Activated CD4-positive, alpha-beta T cell treated with anti-CD3 and anti-CD28 coated beads, Interleukin-2, amount 50 U/mL, for 24 hours (primary cell): ENCODE measurements around the gene FBL.
A peak's percentile ranks its signal among the peaks of the same experiment; 100 is the strongest.

Experiments used
- DNase-seq, 2 donors: peaks; one replicate each; pipeline ENCODE4 v3.0.0-alpha.2; 2020; ENCODE audit warnings: low read depth in 1 of 2, low spot score in 1 of 2

The FBL gene

DNA sequence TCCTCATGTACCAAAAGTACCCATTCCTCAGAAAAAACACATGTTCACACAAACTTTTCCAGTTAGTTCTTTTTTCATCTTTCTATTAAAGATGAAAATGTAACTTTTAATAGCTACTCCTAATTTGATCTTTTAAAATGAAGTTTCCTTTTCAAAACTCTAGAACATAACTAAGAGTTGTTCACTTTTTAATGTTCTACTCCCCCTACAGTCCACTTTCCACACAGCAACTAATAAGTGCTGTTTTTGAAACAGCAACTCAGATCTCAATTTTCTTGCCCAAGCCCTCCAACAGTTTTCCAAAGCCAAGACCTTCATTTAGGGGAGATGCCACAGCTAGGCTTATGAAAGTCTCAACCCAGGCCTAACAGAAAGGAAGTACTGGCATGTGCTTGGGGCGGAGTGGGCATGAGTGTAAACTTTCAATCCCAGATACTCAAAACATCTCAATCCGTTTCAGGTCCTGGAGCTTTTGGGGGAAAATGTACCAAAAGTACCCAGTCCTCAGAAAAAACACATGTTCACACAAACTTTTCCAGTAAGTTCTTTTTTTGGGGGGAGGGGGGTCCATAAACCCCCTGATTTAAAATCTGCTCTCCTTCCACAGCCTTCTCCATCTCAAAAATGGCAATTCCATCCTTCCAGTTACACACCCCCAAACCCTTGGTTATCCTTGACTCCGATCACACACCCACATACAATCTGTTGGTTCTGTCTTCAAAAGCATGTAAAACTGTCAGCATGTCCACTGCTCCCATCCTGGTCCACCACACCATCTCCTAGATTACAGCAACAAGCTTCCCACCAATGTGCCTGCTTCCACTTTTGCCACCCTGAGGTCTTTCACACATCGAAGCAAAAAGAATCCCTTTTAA, 2.0 kb downstream of the FBL start:
- DNase-seq: no peak

DNA sequence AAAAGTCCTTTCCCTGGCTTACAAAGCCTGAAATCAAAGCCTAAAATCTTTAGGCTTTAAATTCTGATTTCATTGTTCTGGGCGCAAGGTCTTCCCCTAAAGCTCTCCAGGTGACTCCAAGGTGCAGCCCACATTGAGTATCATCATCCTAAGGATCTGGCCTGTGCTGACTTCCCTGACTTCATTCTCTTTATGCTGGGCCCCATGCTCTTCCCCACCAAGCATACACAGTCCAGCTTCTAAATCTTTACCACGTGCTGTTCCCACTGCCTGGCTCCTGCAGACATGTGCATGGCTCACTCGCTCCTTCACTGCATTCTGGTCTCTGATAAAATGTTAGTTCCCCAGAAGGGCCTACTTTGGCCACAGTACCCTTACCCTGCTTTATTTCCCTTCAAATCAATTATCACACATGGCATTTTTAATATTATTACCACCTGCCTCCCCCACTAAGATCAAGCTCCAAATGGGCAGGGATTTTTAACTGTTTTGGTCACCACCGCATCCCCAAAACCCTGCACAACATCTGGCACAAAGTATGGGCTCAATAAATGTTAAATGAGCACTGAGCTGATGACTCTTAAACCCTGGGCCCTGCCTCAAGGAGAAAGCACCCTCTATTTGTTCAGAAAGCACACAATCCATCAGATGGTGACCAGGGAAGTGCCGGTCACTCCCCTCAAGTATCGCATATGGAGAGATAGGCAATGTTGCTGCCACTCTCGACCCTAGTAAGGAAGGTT, 3.3 kb downstream of the FBL start:
- no peak for DNase-seq

DNA sequence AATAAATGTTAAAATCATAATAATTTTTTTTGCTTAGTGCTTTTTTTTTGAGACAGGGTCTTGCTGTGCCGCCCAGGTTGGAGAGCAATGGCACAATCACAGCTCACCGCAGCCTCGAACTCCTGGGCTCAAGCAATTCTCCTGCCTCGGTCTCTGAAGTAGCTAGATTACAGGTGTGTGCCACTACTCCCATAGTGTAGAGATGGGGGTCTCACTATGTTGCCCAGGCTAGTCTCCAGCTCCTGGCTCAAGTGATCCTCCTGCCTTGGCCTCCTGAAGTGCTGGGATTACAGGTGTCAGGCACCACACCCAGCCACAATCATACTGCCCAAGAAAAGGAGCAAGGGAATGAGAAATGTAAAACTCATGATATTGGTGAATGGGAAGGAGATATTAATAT, 5.1 kb downstream of the FBL start:
- no peak for DNase-seq

DNA sequence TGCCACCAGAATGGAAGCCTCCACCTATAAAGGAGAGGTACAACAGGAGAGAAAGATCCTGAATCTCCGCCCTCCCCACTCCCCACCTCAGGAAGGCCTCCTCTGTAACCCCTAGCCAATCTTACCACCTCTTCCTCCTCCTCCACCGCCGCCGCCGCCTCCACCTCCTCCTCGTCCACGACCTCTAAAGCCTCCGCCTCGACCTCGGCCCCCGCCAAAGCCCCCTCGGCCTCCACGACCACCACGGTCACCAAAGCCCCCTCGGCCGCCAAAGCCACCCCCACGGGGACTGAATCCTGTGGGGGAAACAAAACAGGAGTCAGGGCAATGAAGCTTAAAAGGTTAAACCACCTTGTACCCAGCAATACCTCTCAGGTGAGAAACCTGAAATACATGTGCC, 5.7 kb downstream of the FBL start:
- DNase-seq: no peak

- DNase-seq: no peak
Observed at GRCh38 chr19:39839678-39840327, 6.4 kb downstream of the FBL start.

DNA sequence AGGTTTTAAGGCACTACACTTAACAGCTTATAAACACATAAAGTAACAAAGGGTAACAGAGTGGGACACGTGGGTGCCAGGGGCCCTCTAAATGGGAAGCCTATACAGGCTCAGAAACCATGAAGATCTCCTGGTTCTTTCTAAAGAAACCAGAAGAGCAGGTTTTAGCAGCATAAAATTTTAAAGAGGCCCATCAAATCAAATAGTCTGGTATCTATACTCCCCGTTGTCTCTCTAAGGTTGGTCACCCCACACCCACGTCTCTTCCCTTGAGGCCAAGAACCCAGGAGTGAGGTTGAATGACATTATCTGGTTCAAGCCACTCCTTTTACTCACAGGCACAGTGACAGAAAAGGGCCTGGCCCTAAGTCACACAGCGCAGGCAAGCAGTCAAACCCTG, 7.6 kb downstream of the FBL start:
- DNase-seq: no peak

- DNase-seq: no peak
Observed at GRCh38 chr19:39837978-39838377, 8.2 kb downstream of the FBL start.

DNA sequence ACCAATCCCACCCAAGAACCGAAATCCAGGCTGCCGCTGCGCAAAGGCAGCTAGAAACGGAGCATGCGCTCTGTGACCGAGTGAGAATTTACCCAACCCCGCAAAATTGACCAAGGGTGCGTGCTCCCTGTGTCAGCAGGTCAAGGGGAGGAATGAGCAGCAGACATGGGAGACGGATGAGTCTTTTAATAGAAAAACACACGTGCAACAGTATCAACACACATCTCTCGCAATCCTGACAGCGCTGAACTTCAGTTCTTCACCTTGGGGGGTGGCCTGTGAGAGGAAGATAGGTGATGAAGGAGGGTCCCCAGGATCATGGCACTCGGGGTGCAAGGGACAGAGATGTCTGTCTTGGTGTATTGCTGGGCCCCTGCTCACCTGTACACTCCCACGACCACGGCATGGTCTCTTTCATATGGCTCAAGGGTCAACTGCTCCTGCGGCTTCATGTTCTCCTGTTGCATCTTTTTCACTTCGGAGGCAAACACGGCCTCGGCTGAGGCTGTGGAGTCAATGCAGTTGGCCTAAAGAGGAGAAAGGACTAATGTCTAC, 11.8 kb downstream of the FBL start:
- no peak for DNase-seq

GRCh38 chr19:39833464-39834286, 12.5 kb downstream of the FBL start, which contains the start of gene DYRK1B:
Gene DYRK1B (minus strand): TSS chr19:39834162. CDS start chr19:39831867, 2,295 bp downstream.
- peak; percentile 91 to 95 for DNase-seq

DNA sequence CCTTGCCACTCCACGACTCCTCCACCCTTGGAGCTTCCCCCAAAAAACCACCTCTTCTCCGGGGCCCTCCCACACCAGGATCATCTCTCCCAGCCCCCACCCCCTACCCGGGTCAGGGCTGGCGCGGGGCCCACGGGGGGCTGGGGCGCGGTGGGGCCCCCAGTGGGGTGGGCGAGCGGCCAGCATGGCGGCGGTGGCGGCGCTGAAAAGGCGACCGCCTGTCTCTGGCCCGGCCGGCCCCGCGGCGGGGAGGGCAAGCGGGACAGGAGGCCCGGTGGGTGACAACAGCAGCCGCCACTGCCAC, 13.1 kb downstream of the FBL start:
- no peak for DNase-seq

DNA sequence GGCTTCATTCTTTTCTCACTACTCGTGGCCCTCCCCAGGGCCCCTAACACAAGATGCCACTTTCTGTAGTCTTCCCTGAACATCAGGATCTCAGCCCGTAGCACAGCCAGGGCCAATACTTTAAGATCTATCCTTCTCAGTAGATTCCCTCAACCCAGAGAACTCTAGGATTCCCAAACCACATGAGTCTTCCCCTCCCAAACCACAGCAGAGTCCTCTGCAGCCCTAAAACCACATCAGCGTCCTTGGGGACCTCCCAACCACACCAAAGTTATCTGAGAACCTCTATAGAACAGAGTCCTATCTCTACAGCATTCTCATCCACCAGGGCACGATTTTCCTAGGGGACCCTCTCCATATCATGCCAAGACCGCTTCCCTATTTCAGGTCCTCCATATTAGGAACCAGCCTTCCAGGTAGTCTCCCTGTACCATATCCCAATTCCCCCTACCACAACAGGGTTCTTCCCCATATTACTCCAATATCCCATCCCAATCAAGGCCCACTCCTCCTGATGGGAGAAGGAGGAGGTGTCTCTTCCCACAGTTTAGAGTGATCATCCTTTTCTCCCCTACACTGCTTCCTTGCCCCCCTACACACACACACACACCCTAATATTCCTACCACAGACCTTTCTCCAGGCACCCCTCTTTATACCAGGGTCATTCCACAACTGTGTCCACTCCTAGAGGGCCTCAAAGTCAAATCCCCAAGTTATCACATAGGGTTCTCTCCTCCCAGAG, 13.7 kb downstream of the FBL start:
- no peak for DNase-seq

GRCh38 chr19:39831679-39832078, 14.5 kb downstream of the FBL start:
- DNase-seq: no peak

GRCh38 chr19:39830847-39831246, 15.3 kb downstream of the FBL start:
- DNase-seq: no peak

DNA sequence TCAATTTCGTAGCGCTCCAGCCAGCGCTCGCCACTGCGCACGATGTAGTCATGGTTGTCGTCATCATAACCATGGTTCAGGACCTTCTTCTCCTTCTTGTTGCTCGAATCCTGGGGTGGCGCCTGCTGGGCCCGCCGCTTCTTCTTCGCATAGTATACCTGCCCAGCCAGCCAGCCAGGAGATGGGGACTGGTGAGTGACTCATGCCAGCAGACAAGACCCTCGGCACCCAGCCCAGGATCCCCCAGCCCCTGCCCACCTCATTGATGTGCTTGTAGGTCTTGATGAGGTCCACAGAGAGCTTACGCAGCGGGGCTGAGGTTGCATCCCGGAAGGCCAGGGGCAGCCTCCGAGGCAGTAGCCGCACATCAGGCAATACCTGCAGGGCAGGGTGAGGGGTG, 15.8 kb downstream of the FBL start:
- DNase-seq: no peak

GRCh38 chr19:39829702-39830275, 16.4 kb downstream of the FBL start:
- DNase-seq: no peak

DNA sequence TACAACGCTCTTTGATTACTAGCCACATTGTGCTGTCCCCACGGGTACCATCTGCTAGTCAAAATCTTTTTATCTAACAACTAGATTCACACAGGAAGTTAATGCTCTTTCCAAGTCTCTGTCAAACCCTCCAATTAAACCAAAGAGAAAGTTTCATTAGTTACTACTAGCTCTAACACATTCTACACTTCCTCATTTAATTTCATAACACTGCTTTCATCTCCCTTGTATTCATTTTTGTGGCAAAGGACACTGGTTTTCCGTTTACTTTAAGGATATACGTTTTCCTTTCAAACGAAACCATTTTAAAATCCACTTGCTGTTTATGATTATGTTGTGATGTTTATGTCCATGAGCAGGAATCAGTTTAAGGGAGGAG, 17.5 kb downstream of the FBL start:
- no peak for DNase-seq

- DNase-seq: no peak
Observed at GRCh38 chr19:39828015-39828653, 18.0 kb downstream of the FBL start.

- no peak for DNase-seq
Observed at GRCh38 chr19:39827216-39827615, 19.0 kb downstream of the FBL start.

- no peak for DNase-seq
Observed at GRCh38 chr19:39826311-39826945, 19.8 kb downstream of the FBL start.
